Colon (tissue), 2 donors: ENCODE measurements around the gene SPTB.

Experiments
- FAIRE-seq: peaks from 2 replicates; lab custom pipeline; 2012; peaks lifted over from hg19 to GRCh38; lab: Jason Lieb, UNC
- donor health status: control.
- donor health status: control.

The SPTB gene

DNA sequence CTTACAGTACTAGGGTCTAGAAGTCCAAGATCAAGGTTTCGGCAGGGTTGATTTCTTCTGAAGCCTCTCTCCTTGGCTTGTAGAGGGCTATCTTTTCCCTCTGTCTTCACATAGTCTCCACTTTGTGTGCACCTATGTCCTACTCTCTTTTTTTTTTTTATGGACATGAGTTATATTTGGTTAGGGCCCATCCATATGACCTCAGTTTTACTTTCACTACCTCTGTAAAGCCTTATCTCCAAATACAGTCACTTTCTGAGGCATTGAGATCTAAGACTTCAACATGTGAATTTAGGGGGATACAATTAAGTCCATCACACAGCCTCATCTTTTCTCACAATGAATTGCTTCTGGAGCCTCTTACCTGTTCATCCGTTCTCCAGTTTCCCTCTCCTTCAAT is 5.9 kb upstream of the SPTB start:
- FAIRE-seq = no peak

DNA sequence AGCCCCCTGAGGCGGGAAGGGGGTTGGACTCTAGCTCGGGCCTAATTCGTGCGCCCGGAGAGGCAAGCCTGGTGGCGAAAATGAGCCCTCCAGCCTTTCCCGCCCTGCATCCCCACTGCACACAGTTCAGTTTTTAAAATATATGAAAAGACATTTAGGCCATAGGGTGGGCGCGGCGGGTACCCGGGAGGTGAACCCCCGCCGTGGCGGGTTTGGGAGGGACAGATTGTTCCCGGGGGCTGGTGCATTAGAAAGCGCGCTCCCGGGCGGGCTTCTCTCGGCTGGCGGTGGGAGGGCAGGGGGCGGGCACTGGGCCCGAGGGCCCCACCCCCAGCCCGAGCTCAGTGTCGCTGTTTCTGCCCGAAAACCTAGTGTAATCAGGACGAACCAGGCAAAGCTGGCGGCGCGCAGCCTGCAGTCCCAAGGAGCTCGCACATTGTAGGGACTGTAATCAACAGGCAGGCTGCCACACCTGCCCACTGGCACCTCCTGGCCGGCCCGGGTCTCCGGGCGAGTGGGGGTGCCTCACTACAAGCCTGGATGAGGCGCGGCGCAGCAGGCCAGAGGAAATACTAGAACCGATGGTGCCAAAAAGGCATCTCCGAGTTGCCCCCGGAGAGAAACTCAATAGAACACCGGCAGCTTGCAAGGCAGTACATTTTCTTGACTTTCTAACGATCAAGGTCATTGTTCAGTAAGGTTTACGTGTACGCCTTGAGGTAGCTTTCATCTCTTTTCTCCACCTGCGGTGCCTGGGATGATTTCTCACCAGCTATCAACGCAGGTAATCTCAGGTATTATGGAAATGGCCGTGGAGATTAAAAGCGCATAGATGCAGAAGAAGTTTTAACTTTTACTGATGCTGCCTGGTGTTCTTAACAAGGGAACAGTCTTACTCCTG is 764 bp upstream of the SPTB start:
- no peak for FAIRE-seq

DNA sequence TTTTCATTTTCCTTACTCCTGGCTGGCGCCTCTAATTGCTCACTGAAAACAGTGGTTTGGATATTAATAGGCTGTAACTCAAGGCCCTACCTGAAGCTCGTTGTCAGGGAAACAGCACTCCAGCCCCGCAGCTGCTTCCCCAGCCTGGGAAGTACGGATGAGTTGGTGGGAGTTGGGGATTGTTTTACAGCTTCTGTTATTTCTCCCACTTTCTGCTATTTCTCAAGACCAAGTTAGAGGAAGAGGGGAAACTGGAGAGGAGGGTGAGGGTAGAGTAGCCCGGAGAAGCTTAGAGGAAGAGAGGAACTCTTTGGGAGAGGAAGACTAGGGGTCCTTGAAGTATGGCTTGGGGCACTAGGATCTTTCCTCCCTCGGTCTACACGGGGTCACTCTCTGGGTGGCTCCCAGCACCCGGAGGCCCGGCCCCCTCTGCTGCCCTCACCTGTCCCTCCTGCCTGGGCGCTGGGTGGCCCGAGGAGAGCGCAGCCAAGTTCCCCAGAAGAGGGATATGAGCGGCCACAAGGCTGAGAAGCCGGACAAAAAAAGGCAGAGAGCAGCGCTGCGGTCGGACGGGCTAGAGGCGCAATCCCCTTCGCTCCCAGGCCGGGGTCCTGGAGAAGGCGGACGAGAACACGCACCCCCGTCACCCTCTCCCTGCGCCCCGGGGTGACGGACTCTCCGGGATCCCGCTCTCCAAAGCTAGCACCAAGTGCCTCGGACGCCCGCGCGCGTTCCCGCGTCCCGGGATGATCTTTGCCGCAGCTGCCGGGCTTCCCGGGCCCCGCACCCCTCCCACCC is 671 bp downstream of the SPTB start:
- FAIRE-seq = no peak

DNA sequence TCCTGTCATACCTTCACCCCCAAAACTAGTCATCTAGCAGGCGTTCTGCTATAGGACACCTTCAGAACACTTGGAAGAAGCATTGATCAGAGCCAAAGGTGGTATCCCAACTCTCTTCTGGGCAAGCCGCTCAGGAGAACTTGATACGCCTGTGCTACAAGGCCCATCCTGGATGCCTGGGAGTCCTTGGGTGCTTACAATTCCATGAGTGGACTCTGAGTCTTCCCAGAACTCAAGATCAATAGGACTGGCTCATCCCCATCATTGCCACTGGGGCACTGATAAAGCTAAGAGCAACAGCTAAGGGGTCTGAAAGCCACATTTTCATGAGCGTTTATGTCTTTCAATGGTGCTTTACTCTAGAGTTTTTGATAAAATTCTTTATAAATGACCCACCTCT is 1.9 kb downstream of the SPTB start:
- no peak for FAIRE-seq

DNA sequence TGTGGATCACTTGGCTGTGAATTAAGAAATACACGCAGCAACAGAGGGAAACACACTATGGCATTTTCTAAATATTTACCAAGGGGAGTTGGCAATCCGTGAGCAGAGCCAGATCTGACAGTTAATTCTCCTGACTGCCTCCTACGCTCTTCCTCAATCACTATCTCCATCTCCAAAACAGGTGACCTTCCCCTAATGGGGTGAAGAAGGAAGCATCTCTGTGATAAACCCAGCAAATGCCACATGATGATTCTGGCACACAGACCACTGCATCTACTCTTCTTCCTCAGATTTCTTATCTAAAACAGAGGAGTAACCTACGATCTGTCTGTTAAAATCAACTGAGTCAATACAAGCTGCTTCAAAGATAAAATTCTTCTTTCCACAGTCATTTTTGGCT is 4.4 kb downstream of the SPTB start:
- no peak for FAIRE-seq

DNA sequence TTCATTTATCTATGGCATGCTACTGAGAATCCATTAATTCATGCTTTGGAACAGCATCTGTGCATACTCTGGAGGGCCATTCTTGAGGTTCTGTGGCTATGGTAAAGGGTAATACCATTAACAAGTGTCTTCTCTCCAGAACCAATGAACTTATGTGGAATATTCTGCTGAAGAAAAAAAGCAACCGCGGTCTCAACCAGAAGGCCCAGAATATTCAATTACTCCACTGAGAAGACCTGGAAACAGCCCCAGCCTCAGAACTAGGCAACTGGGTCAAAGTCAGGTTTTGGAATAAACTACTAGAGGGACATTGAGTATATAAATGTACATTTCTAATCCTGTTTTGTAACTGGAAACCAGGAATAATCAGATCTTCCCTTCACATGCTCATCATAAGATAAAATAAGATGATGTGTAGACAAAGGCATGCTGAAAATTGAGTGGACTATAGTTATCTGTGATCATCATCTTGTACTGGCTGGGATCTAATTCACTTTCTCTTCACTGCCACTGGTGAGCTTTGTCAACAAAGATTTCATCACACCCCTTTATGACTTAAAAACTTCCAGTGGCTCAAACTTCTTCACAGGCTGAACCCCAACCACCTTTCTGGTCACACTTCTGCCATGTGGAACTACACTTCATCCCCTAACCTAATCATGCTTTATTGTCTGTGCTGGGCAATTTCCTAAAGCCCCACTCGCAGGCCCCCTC is 6.0 kb downstream of the SPTB start:
- FAIRE-seq = no peak

DNA sequence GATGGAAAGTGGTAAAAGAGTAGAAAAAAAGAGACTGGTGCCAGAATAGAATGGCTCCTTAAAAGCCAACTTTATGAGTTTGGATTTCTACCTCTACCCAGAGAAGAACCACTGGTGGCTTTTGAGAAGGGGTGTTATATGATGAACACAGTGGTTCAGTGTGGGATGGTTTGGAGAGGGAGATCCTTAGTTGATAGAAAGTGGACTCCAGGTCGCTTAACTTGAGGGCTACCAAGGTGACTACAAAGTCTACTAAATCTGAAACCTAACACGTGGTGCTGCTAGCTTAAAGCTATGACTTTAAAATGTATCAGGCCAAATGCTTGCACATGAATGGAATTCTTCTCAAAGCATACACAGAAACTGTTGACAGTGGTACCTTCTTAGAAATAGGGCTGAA is 8.4 kb downstream of the SPTB start:
- FAIRE-seq = no peak

DNA sequence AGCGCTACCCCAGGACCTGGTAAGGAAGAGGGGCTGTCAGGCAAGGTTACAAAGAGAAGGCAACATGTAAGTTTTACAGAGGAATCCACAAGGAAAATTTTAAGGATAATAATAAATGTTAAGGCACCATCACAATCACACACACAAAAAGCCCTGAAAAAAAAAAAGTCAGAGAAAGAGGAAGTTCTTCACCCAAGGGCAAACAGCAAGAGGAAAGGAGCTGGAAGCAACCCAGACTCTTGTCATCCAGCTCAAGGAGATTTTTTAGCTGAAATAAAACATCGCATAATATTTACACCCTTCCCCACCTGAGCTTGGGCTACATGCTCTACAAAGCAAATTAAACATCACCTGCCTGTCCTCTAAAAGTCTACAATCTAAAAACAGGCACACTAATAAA is 9.5 kb downstream of the SPTB start:
- FAIRE-seq = no peak

DNA sequence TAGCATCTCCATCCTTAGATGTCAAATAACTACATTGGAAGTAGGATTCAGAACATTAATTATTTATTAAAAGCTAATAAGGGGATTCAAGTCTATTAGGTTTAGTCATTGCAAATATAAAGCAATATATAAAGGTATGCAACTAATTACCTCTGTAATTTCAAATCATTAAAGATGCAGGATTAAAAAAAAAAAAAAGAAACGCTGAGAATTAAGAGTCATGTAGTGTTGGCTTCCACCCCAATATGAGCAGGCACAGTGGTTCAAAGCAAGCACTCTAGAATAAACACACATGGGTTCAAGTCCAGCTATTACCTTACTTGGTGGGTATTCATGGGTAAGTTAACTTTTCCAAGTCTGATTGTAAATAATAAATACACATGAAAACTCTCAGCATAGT is 10.9 kb downstream of the SPTB start:
- FAIRE-seq = no peak

DNA sequence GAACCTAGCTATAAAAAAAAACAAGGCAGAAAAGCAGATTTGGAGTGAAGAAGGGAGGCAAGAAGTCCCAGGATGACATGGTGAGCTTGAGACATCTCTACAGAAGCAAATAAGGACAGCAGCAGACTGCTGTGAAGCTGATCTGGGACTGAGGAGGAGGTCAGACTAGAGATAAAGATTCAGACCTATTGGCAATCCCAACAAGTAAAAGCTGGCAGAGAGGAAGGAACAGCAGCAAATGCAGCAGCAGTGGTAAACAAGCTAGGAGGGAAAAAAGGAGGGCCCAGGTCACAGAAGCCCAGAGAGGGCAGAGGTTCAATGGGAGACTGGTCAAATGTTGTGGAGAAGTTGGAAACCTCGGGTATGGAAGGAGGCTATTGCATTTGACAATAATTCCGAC is 11.3 kb downstream of the SPTB start:
- FAIRE-seq = no peak

DNA sequence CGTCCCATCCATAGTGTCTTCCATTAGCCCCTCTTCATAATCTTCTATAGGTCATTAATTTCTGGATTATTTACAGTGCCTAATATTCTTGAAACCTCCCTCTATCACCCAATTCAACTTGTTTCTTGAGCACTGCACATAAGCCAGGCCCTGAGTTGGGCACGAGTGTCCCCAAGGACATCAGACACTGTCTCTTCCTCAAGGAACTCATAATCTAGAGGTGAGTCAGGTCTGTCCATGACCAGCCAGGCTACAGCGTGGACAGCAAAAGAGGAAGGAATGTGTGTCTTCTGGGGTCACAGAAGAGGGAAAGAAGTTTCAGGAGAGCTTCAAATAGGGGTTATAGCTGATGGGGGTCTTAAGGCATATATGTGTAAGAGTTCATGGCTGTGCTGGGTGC is 12.5 kb downstream of the SPTB start:
- no peak for FAIRE-seq

DNA sequence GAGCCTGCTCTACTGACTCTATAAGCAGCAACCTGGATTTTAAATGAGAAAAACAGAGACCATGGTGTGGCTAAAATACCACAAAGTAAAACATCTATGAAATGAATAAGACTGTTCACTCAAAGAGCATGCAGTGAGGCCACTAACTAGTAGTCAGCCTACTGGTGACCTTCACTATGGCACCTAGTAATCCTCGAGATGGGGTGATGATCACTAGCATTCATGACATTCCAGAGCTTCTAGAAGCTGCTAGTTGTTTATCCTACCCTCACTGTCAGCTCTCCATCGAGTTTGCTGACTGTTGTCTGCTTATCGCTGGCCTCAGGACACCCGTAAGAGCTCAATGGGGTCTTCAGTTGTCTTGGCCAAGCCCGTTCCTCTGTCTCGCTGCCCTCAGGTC is 13.7 kb downstream of the SPTB start:
- FAIRE-seq = no peak

DNA sequence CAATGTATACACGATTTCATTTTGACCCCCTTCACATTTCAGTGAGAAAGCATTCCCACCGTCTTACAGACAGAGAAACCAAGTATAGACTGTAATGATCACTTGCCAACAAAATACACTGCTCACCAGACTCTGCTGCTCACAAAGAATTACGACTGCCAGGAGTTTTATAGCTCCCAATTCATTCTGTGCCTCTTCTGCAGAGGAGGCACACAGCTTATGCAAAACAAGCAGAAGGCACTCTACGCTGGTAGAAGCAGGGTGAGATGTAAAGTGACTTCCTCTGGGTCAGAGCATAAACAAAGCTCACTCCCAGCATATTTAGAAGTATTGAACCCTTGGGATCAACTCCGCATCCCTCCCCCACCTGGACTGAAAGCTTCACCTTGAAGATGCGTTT is 14.6 kb downstream of the SPTB start:
- no peak for FAIRE-seq

DNA sequence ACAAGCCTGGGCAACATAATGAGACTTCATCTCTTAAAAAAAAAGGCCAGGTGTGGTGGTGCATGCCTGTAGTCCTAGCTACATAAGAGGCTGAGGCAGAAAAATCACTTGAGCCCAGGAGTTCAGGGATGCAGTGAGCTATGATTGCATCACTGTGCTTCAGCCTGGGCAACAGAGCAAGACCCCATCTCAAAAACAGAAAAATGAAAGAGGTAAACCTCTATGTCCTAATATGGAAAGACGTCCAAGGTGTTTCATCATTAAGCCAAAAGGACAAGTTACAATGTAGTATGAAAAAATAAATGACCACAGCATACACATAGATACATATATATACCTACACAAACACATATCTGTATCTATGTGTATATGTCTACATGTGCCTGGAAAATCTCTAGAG is 15.4 kb downstream of the SPTB start:
- FAIRE-seq = no peak

DNA sequence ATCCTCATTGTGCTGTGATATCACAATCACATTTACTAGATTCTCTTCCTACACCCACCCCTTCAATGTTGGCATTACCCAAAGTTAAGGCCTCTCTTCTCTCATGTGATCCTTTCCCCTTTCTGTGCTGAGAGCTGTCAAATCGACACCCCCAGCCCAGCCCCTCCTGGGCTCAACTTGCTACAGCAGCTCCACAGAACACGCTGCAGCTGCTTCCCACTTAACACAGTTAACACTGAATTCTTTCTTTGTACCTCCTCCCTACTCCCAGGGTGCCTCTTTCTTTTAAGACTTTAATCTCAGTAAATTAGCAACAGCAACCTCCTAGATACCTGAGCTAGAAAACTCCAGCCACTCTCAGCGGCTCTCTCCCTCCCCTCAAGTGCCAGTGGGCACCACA is 17.8 kb downstream of the SPTB start:
- no peak for FAIRE-seq

DNA sequence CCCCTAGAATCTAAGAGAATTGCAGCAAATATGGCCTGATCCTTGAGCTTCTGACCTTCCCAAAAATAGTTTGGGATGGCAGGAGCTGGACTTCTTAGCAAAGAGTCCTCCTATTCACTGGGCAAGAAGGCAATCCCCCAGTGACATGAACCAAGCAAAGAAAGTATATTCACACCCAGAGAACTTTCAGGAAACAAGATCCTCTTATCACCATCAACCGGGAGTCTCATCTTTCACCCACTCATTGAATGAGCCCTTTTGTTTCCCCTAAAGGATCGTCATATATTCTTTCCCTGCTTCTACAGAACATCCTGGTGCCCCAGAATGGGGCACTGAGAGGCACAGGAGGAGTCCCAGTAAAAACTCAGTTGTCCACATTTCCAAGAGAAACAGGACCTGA is 19.7 kb downstream of the SPTB start:
- FAIRE-seq = no peak

DNA sequence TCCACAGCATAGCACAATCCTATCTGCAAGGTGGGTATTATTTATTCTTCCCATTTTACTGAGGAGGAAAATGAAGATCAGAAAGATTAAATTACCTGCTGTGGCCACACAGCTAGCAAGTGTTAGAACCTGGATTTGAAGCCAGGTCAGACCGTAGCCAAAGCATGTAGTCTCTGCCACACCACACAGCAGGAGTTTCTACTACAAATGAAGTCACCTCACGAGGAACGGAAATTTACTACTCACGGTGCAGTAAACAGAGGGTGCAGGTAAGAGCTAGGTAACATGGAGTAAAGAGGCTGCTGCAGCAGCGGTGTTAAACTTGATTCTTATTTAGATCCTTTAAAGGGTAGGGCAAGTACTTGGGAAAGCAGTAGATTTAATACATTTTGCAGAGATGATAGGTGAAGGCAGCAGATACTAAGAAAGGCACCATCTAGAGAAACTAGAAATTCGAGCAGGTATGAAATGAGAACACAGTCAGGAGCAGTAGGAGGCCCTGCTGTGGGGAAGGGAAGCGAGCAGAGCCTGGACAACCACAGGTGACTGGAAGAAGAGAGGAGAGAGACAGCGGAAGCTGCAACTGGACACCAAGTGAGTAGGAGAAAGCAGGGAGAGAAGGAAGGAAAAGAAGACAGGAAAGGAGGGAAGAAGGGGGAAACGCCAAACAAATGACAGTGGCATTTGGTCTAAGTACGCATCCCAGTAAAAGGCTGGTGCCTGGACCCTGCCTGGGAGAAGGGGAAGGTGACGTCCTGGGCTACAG is 21.5 kb downstream of the SPTB start:
- no peak for FAIRE-seq

DNA sequence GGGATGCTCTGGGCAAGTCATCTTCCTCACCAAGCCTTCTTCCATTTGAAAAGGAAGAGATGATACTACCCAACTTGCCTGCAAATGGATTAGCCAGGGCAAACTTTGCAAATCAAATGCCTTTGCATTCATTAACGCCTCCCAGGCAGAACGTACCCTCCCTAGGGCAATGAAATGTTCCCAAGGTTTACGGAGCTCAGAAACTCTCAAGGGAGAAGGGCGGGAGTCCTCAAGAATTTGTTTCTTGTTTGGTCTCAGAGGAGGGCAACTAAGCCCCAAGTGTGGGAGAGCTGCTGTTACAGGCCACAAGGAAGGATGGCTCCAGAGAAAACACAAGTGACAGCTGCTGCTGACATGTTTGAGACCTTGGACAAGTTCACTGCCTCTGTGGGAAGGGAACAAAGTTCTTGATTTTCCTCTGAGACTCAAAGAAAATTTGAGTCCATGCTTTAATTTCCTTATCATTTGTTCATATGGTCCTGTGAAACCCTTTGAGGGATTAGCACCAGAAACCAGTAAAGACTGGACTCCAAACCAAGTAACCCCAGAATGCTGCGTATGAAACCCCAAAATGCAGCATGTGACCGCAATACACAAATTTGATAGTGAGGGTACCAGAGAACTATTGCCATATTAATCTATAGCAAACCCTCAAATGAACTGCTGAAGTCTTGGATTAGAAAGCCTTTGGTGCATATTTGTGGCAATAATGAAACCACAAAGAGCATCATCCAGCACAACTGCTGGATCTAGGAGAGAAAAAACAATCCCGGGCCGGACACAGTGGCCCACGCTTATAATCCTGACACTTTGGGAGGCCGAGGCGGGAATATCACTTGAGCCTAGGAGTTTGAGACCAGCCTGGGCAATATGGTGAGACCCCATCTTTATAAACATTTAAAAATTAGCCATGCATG is 22.9 kb downstream of the SPTB start:
- FAIRE-seq = no peak

DNA sequence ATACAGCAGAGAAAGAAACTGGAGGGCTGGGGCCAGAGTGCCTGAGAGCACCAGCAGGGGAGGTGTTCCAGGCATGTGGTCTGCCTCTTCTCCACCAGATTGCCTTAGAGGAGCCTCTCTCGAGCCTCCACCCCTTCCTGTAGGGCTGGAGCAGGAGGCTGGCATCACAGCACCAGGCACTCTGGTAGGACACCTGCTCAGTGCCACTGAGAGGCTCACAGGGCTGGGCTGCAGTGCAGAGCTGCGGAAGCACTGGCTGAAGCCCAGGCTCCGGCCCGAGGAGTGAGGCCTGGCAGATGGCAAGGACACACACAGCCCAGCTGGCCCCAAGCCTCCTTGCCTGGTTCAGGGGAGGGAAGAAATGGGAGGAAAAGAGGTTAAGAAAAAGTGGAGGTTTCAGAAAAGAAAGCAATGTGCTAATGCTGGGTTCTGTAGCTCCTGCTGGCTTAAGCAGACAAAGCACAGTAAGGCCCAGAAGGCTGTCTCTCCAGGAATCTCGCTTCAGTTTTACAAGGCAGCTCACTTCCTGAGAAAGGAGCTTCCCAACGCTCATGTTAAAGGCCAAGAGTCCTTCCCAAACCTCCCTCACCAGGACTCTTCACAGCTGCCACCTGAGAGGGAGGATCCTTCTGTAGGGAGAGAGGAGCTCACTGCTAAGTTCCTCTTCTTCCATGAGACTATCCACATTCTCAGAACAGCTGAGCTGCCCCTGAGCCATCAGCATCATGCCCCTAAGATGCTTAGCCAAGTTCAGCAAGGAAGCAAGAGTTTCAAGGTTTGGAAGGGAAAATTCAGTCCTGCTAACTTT is 23.8 kb downstream of the SPTB start:
- FAIRE-seq = no peak
